ENCODE measurements around the gene TMEM108. TPM values are rescaled to one million over a fixed set of nuclear protein-coding genes. Genes with fewer than 3 reads are reported as not detected.

Gene TMEM108
- total and polyA plus RNA-seq, 11 donors, result 0.14 to 2.8 (median 0.57) TPM

DNA sequence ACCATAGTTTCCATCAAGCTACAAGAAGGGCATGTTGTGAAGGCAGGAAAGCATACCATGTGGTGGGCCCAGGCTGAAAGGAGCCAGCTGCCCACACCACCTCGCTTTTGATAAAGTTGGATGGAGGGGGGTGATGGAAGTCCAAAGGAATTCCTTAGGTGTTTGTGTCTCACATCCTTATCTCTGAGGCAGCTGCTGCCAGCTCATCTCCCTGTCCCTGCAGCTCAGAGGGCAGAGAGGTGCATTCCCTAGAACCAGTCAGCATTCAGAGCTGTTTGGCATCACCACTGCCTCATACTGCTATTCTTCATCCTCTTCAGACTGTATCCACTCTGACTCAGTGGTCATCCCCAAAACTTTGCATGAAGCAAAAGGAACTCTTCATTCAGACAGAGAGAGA lies 220.2 kb downstream of the TMEM108 start:
- H3K4me1 ChIP-seq, result no peaks in the 10 kb centered on the region
- H3K9me3 ChIP-seq, result no peaks in the 10 kb centered on the region
- no peak overlapping the region for H3K27ac ChIP-seq
- ATAC-seq, result no peak
- H3K27me3 ChIP-seq, result no peaks in the 10 kb centered on the region
- no peak overlapping the region for H3K4me3 ChIP-seq
- intact Hi-C loops (cut with DNase I), result no loop called here
- TF ChIP-seq, protein P1, sequence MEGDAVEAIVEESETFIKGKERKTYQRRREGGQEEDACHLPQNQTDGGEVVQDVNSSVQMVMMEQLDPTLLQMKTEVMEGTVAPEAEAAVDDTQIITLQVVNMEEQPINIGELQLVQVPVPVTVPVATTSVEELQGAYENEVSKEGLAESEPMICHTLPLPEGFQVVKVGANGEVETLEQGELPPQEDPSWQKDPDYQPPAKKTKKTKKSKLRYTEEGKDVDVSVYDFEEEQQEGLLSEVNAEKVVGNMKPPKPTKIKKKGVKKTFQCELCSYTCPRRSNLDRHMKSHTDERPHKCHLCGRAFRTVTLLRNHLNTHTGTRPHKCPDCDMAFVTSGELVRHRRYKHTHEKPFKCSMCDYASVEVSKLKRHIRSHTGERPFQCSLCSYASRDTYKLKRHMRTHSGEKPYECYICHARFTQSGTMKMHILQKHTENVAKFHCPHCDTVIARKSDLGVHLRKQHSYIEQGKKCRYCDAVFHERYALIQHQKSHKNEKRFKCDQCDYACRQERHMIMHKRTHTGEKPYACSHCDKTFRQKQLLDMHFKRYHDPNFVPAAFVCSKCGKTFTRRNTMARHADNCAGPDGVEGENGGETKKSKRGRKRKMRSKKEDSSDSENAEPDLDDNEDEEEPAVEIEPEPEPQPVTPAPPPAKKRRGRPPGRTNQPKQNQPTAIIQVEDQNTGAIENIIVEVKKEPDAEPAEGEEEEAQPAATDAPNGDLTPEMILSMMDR (IDR thresholded peaks at IDR 0.05), result no peak
- TF ChIP-seq POLR2A (IDR thresholded peaks at IDR 0.05), result no peak
- no peaks in the 10 kb centered on the region for H3K36me3 ChIP-seq
- no peak for DNase-seq
- 54 to 89% (median 70%) methylated on average over 1 of the region's 1 CpG for WGBS, 4 donors

DNA sequence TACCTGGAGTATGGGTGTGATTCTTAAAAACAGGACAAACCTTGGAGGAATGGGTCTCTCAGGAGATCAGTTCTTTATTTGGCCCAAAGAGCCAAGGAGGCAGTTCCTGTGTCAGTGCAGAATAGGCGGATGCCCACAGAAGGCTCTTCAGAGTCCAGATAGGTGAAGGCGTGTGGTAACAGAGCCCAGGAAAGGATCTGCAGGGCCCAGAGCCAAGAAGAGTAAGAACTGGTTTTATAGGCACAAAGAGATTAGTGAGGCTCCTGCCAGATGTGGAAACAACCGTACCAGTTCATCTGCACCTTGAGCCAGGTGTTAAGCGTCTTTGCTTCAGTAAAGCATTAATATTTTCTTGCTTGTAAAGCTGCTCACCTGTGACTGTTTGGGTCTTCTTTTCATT lies 221.6 kb downstream of the TMEM108 start:
- Histone ChIP-seq H3K9me3 (no peaks in the 10 kb centered on the region), H3K36me3 (no peaks in the 10 kb centered on the region), H3K27me3 (no peaks in the 10 kb centered on the region), H3K4me3 (no peak overlapping the region), H3K27ac (no peak overlapping the region), H3K4me1 (no peaks in the 10 kb centered on the region)
- TF ChIP-seq POLR2A (IDR thresholded peaks at IDR 0.05), result no peak
- TF ChIP-seq, protein P1 (IDR thresholded peaks at IDR 0.05), result no peak
- intact Hi-C loops (cut with DNase I), result no loop called here
- 76 to 90% (median 84%) methylated on average over 4 of the region's 4 CpGs for WGBS, 4 donors
- no peak for ATAC-seq
- no peak for DNase-seq

DNA sequence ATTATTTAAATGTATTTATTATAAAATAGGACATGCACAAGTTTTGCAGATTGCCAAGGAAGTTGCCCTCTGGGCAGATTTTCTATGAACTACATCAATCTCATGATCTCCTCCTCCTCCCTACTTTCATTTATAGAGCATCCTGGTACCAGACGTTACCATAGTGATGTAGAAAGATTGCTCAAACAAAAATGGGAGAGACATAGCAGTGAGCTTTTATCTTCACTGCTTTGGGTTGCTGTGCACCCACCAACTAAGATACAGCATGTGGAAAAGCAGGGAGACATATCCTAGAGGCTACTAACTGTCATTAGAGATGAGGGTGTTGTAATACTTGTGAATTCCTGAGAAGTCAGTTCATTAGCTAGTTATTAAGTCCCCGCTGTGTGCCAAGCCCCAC lies 224.1 kb downstream of the TMEM108 start:
- H3K27me3 ChIP-seq, result no peaks in the 10 kb centered on the region
- ATAC-seq (no peak), DNase-seq (no peak)
- H3K9me3 ChIP-seq, result no peaks in the 10 kb centered on the region
- H3K4me1 ChIP-seq, result no peaks in the 10 kb centered on the region
- no peak overlapping the region for H3K4me3 ChIP-seq
- TF ChIP-seq, protein P1 (IDR thresholded peaks at IDR 0.05), result no peak
- TF ChIP-seq POLR2A (IDR thresholded peaks at IDR 0.05), result no peak
- H3K27ac ChIP-seq, result no peak overlapping the region
- WGBS, 4 donors, result 70 to 82% (median 75%) methylated on average over 2 of the region's 2 CpGs
- no peaks in the 10 kb centered on the region for H3K36me3 ChIP-seq
- intact Hi-C loops (cut with DNase I), result no loop called here

DNA sequence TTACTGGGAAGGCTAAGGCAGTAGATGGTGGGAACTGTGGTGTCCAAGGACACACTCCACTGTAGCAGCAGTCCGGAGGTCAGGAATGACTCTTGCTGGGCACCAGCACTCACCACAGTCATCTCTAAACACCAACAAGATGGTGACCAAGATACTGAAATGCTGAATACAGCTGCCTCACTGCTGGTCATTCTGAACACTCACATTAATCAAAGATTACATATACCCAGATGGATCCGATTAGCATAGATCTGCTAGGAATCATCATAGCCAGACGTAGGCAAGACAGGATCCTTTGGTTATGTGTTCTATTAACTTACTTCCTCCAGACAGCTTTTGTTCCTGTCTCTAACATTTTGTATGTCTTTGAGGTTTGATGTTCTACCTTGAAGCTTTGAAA lies 226.7 kb downstream of the TMEM108 start:
- intact Hi-C loops (cut with DNase I), result no loop called here
- TF ChIP-seq, protein P1 (IDR thresholded peaks at IDR 0.05), result no peak
- no peak for TF ChIP-seq POLR2A (IDR thresholded peaks at IDR 0.05)
- 82 to 91% (median 83%) methylated on average over 3 of the region's 3 CpGs for WGBS, 4 donors
- no peak for DNase-seq
- Histone ChIP-seq H3K27ac (no peak overlapping the region), H3K27me3 (no peaks in the 10 kb centered on the region), H3K36me3 (no peaks in the 10 kb centered on the region), H3K4me3 (no peak overlapping the region), H3K9me3 (no peaks in the 10 kb centered on the region), H3K4me1 (peaks cover 0 to 8% (median 0%) of the 10 kb centered on the region in 12 donors)
- no peak for ATAC-seq

All from heart left ventricle (tissue), 16 donors.